GM23338 (cell line): ENCODE results near the gene CD44.

ENCODE experiments used
- CREB1 ChIP-seq: fragments of 250-450 bp; sonication (Bioruptor Pico); IDR thresholded peaks from 2 replicates; pipeline ENCODE4 v1.5.0; 2020; ENCODE audit warnings: low read depth, mild to moderate bottlenecking, moderate library complexity
- EZH2 ChIP-seq: fragments of 200-600 bp; sonication (generic); IDR thresholded peaks from one replicate; pipeline ENCODE4 v1.8.0; 2017; ENCODE audit warnings: antibody characterized with exemption, mild to moderate bottlenecking, low read depth; ENCODE audit not compliant: unreplicated experiment
- EZH2phosphoT487 ChIP-seq: fragments of 200-600 bp; sonication (generic); IDR thresholded peaks from one replicate; pipeline ENCODE4 v1.8.1; 2018; ENCODE audit warnings: antibody characterized with exemption; ENCODE audit not compliant: unreplicated experiment
- JUNB ChIP-seq: IDR thresholded peaks from one replicate; pipeline ENCODE4 v1.6.1; 2016; ENCODE audit warnings: antibody characterized with exemption; ENCODE audit not compliant: unreplicated experiment
- POLR2AphosphoS5 ChIP-seq: IDR thresholded peaks from 2 replicates; pipeline ENCODE4 v1.6.1; 2016; ENCODE audit warnings: antibody characterized with exemption, low read depth
- STAT1 ChIP-seq: IDR thresholded peaks from one replicate; pipeline ENCODE4 v1.6.1; 2016; ENCODE audit warnings: antibody characterized with exemption; ENCODE audit not compliant: unreplicated experiment
- TF ChIP-seq, protein P1 (sequence below), 2 experiments: fragments of 200-600 bp in 1 of 2; sonication (generic) in 1 of 2; conservative IDR thresholded peaks; 2 replicates each; pipeline versions ENCODE4 v1.5.1 to v1.6.1; 2016 to 2017; ENCODE audit warnings: antibody characterized with exemption in 2 of 2, low read depth in 2 of 2, mild to moderate bottlenecking in 2 of 2, moderate library complexity in 1 of 2
- TF ChIP-seq, protein P2 (sequence below): IDR thresholded peaks from one replicate; pipeline ENCODE4 v1.6.1; 2018; ENCODE audit warnings: antibody characterized with exemption; ENCODE audit not compliant: unreplicated experiment

DNA sequence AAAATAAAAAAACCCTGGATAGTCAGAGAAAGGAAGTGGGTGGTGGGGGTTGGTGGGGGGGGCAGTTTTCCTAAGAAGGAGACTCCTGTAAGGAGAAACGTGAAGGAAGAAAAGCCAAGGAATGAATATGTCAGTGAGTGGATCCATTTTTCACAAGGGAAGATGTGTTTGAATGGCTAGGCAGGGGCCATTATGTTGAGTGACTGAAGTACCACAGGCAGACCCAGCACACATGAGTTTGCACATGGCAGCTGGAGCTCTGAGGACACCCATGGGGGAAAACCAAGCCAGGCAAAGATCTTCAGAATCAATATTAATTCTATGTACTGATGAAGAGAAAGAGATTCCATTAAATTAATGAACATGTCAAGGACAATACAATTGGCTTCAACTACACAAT is 67.6 kb downstream of the CD44 start:
- TF ChIP-seq EZH2 = no peak
- TF ChIP-seq CREB1 (CRISPR knock-in tag) = no peak
- no peak for TF ChIP-seq EZH2phosphoT487
- TF ChIP-seq, protein P1, sequence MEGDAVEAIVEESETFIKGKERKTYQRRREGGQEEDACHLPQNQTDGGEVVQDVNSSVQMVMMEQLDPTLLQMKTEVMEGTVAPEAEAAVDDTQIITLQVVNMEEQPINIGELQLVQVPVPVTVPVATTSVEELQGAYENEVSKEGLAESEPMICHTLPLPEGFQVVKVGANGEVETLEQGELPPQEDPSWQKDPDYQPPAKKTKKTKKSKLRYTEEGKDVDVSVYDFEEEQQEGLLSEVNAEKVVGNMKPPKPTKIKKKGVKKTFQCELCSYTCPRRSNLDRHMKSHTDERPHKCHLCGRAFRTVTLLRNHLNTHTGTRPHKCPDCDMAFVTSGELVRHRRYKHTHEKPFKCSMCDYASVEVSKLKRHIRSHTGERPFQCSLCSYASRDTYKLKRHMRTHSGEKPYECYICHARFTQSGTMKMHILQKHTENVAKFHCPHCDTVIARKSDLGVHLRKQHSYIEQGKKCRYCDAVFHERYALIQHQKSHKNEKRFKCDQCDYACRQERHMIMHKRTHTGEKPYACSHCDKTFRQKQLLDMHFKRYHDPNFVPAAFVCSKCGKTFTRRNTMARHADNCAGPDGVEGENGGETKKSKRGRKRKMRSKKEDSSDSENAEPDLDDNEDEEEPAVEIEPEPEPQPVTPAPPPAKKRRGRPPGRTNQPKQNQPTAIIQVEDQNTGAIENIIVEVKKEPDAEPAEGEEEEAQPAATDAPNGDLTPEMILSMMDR (conservative IDR thresholded peaks at IDR 0.05; ENCODE audit: low read depth in 2 of 2) = no peak
- TF ChIP-seq POLR2AphosphoS5 = no peak
- TF ChIP-seq, protein P2, sequence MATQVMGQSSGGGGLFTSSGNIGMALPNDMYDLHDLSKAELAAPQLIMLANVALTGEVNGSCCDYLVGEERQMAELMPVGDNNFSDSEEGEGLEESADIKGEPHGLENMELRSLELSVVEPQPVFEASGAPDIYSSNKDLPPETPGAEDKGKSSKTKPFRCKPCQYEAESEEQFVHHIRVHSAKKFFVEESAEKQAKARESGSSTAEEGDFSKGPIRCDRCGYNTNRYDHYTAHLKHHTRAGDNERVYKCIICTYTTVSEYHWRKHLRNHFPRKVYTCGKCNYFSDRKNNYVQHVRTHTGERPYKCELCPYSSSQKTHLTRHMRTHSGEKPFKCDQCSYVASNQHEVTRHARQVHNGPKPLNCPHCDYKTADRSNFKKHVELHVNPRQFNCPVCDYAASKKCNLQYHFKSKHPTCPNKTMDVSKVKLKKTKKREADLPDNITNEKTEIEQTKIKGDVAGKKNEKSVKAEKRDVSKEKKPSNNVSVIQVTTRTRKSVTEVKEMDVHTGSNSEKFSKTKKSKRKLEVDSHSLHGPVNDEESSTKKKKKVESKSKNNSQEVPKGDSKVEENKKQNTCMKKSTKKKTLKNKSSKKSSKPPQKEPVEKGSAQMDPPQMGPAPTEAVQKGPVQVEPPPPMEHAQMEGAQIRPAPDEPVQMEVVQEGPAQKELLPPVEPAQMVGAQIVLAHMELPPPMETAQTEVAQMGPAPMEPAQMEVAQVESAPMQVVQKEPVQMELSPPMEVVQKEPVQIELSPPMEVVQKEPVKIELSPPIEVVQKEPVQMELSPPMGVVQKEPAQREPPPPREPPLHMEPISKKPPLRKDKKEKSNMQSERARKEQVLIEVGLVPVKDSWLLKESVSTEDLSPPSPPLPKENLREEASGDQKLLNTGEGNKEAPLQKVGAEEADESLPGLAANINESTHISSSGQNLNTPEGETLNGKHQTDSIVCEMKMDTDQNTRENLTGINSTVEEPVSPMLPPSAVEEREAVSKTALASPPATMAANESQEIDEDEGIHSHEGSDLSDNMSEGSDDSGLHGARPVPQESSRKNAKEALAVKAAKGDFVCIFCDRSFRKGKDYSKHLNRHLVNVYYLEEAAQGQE = no peak
- TF ChIP-seq JUNB = no peak
- no peak for TF ChIP-seq STAT1
